ENCODE results near the gene TTC4.

TTC4 gene

DNA sequence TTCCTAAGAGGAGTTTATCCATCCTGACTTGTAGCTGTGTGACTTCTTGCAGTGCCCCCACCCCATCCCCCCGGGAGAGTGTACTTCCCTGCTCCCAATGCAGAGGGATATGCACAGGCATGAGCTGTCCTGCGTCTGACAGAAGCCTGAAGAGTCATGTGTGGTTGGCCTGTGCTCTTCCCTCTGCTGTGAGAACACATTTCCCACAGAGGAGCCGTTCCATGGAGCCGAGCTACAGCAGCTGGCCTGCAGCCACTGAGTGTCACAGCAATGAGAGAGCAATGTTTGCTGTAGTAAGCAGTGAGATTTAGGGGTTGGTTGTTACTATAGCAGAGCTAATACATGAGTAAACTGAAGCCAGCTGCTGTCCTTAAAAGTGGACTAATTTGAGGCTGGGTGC, 26.6 kb downstream of the TTC4 start:
- TF ChIP-seq, protein P1, sequence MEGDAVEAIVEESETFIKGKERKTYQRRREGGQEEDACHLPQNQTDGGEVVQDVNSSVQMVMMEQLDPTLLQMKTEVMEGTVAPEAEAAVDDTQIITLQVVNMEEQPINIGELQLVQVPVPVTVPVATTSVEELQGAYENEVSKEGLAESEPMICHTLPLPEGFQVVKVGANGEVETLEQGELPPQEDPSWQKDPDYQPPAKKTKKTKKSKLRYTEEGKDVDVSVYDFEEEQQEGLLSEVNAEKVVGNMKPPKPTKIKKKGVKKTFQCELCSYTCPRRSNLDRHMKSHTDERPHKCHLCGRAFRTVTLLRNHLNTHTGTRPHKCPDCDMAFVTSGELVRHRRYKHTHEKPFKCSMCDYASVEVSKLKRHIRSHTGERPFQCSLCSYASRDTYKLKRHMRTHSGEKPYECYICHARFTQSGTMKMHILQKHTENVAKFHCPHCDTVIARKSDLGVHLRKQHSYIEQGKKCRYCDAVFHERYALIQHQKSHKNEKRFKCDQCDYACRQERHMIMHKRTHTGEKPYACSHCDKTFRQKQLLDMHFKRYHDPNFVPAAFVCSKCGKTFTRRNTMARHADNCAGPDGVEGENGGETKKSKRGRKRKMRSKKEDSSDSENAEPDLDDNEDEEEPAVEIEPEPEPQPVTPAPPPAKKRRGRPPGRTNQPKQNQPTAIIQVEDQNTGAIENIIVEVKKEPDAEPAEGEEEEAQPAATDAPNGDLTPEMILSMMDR (IDR thresholded peaks at IDR 0.05; ENCODE audit: poor library complexity, severe bottlenecking) = no peak
- H3K9me3 ChIP-seq (ENCODE audit: severe bottlenecking) = no peaks in the 10 kb centered on the region
- H3K4me3 ChIP-seq (ENCODE audit: severe bottlenecking) = no peak overlapping the region
- no peak overlapping the region for H3K27ac ChIP-seq (ENCODE audit: poor library complexity, severe bottlenecking)
- ATAC-seq (ENCODE audit: low read depth) = no peak
- H3K27me3 ChIP-seq (ENCODE audit: insufficient read depth, poor library complexity, severe bottlenecking) = no peaks in the 10 kb centered on the region
- no peaks in the 10 kb centered on the region for H3K4me1 ChIP-seq (ENCODE audit: insufficient read depth, poor library complexity, severe bottlenecking)
- DNase-seq (ENCODE audit: low spot score) = no peak
- H3K36me3 ChIP-seq (ENCODE audit: low read depth) = peaks cover 40% of the 10 kb centered on the region

DNA sequence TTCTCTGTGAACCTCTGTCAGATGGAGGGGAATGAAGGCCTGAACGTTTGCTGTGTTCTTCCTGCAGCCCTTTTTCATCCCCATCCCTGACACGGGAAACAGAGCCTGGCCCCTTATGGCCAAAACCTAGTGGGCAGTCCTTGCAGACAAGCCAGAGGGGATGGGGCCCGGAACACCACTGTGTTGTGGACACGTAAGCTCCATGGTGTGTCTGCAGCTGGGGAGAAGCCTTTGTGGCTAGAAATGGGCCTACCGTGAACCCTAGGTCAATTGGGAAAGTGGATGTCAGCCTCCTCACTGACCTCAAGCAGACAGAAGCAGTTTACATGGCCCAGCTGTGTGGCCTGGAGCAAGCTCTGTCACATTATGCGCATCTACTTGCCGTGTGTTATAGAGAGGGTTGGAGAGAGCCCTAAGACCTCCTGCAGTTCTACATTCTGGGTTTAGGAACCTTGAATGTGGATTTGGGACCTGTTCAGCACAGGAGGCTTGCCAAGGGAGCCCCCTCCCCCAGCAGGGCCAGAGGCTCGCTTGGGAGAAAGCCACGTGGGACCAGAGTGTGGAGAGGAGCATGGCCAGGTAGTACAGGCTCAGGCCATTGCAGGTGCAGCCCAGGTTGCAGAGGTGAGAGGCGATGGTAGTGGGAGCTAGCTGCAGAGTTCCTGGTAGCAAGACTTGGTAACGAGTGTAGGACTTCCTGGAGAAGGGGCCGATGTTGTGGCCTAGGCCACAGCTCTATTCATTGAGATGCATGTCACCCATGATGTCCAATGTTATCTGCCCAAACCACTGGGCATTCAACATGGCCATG, 28.0 kb downstream of the TTC4 start:
- Histone ChIP-seq H3K36me3 (ENCODE audit: low read depth) (peaks cover 29% of the 10 kb centered on the region), H3K27me3 (ENCODE audit: insufficient read depth, poor library complexity, severe bottlenecking) (no peaks in the 10 kb centered on the region)
- no peak; the same call in 2 of the 3 replicates for ATAC-seq (ENCODE audit: low read depth)

DNA sequence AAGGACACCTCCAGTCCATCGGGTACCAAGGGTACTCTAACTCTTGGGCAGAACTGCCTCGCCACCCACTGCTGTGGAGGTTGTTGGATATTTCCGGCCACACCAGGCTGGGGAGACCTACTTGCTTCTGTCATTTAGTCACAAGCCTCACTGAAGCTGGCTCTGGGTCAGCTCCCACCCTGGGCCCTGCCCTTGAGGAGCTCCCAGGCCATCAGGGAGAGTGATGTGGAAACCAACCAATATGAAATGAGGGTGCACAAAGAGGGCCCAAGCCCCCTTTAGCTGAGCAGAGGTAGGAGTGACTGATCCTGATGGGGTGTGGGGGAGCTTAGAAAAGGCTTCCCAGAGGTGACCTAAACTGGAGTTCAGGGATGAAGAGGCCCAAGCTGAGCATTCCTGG, 29.0 kb downstream of the TTC4 start:
- Histone ChIP-seq H3K4me3 (ENCODE audit: severe bottlenecking) (no peak overlapping the region), H3K36me3 (ENCODE audit: low read depth) (peaks cover 24% of the 10 kb centered on the region), H3K9me3 (ENCODE audit: severe bottlenecking) (no peaks in the 10 kb centered on the region), H3K27ac (ENCODE audit: poor library complexity, severe bottlenecking) (no peak overlapping the region), H3K27me3 (ENCODE audit: insufficient read depth, poor library complexity, severe bottlenecking) (no peaks in the 10 kb centered on the region), H3K4me1 (ENCODE audit: insufficient read depth, poor library complexity, severe bottlenecking) (no peaks in the 10 kb centered on the region)
- ATAC-seq (ENCODE audit: low read depth) (no peak), DNase-seq (ENCODE audit: low spot score) (no peak)
- TF ChIP-seq, protein P1 (IDR thresholded peaks at IDR 0.05; ENCODE audit: poor library complexity, severe bottlenecking) = no peak

More for the DNA sequence above, 28.0 kb downstream of the TTC4 start:
- TF ChIP-seq, protein P1 (IDR thresholded peaks at IDR 0.05; ENCODE audit: poor library complexity, severe bottlenecking) = no peak
- DNase-seq (ENCODE audit: low spot score) = no peak
- Histone ChIP-seq H3K4me3 (ENCODE audit: severe bottlenecking) (no peak overlapping the region), H3K27ac (ENCODE audit: poor library complexity, severe bottlenecking) (no peak overlapping the region), H3K9me3 (ENCODE audit: severe bottlenecking) (no peaks in the 10 kb centered on the region), H3K4me1 (ENCODE audit: insufficient read depth, poor library complexity, severe bottlenecking) (no peaks in the 10 kb centered on the region)

DNA sequence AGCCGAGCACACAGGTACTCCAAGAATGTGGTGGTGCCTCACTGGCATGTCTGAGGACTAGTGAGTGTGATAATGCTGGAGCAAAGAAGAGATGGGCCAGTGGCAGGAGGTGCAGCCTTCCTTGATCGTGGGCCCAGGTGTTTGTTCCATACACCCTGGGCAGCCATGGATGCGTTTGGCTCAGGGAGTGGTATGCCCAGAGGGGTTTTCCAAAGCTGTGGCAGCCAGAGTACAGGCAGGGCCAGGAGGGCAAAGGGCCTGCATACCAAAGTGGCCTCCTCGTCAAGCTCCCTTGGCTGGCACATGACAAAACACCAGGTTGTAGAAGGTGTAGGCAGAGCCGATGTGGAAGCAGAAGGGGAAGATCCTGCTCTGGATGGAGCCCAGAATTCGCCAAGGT, 29.6 kb downstream of the TTC4 start:
- TF ChIP-seq, protein P1 (IDR thresholded peaks at IDR 0.05; ENCODE audit: poor library complexity, severe bottlenecking) = no peak
- H3K9me3 ChIP-seq (ENCODE audit: severe bottlenecking) = no peaks in the 10 kb centered on the region
- H3K4me3 ChIP-seq (ENCODE audit: severe bottlenecking) = no peak overlapping the region
- no peaks in the 10 kb centered on the region for H3K4me1 ChIP-seq (ENCODE audit: insufficient read depth, poor library complexity, severe bottlenecking)
- H3K27me3 ChIP-seq (ENCODE audit: insufficient read depth, poor library complexity, severe bottlenecking) = no peaks in the 10 kb centered on the region
- ATAC-seq (ENCODE audit: low read depth) (peak; percentile 16; the same call in 1 of the 3 replicates), DNase-seq (ENCODE audit: low spot score) (no peak)
- peaks cover 18% of the 10 kb centered on the region for H3K36me3 ChIP-seq (ENCODE audit: low read depth)
- no peak overlapping the region for H3K27ac ChIP-seq (ENCODE audit: poor library complexity, severe bottlenecking)

DNA sequence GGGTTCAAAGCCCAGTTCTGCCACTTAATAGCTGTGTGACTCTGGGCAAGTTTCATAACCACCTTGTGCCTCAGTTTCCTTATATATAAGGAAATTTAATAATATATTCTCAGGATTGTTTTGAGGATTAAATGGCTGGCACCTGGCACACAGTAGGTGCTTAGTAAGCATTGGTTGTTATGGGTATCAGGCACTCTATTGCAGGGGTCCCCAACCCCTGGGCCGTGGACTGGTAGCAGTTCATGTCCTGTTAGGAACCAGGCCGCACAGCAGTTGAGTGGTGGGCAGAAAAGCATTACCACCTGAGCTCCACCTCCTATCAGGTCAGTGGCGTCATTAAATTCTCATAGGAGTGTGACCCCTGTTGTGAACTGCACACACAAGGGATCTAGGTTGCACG, 30.2 kb downstream of the TTC4 start:
- no peaks in the 10 kb centered on the region for H3K4me1 ChIP-seq (ENCODE audit: insufficient read depth, poor library complexity, severe bottlenecking)
- no peak overlapping the region for H3K4me3 ChIP-seq (ENCODE audit: severe bottlenecking)
- no peak overlapping the region for H3K27ac ChIP-seq (ENCODE audit: poor library complexity, severe bottlenecking)
- no peak for ATAC-seq (ENCODE audit: low read depth)
- TF ChIP-seq, protein P1 (IDR thresholded peaks at IDR 0.05; ENCODE audit: poor library complexity, severe bottlenecking) = no peak
- H3K9me3 ChIP-seq (ENCODE audit: severe bottlenecking) = no peaks in the 10 kb centered on the region
- peaks cover 13% of the 10 kb centered on the region for H3K36me3 ChIP-seq (ENCODE audit: low read depth)
- DNase-seq (ENCODE audit: low spot score) = no peak
- no peaks in the 10 kb centered on the region for H3K27me3 ChIP-seq (ENCODE audit: insufficient read depth, poor library complexity, severe bottlenecking)
